Activated naive CD4-positive, alpha-beta T cell treated with anti-CD3 and anti-CD28 coated beads, Interleukin-2, amount 50 U/mL, for 16 hours (primary cell): Measurements from ENCODE around the gene EHBP1L1.

ENCODE experiments used
- DNase-seq: peaks from one replicate; pipeline ENCODE4 v3.0.0-alpha.2; 2020

The EHBP1L1 gene

DNA sequence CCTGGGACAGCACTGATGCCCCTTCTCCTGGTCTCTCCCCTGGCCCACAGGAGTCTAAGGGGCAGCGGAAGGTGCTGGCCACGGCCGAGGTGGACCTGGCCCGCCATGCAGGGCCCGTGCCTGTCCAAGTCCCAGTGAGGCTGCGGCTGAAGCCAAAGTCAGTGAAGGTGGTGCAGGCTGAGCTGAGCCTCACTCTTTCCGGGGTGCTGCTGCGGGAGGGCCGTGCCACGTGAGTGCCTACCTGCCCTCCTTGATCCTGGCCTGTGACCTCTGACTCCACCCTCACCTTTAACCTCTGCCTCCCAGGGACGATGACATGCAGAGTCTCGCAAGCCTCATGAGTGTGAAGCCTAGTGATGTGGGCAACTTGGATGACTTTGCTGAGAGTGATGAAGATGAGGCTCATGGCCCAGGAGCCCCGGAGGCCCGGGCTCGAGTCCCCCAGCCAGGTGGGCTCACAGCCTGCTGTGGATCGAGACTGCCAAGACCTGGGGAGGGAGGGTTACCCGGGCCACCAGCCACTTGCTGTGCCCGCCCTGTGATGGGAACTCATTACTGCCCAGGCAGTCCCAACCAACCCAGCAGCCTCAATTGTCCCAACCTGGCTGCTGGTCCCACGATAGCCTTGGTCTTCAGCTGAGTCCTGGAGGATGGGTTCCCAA is 4.3 kb downstream of the EHBP1L1 start:
- DNase-seq, result no peak

DNA sequence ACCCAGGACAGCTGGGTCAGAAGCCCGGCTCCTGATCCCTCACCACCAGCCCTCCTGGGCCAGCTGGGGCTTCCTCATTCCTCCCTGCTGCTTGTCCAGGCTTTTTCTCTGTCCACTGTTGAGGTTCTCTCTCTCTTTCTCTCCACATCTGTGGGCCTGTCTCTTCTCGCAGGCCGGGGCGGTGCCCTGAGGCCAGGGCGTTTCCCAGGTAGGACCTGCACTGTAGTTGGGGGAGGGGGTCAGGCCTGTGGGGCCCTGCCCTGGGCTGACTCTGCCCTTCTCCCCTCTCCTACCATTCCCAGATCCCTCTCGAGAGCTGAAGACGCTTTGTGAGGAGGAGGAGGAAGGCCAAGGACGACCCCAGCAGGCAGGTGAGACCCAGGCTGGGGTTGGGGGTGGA is 4.9 kb downstream of the EHBP1L1 start:
- no peak for DNase-seq

DNA sequence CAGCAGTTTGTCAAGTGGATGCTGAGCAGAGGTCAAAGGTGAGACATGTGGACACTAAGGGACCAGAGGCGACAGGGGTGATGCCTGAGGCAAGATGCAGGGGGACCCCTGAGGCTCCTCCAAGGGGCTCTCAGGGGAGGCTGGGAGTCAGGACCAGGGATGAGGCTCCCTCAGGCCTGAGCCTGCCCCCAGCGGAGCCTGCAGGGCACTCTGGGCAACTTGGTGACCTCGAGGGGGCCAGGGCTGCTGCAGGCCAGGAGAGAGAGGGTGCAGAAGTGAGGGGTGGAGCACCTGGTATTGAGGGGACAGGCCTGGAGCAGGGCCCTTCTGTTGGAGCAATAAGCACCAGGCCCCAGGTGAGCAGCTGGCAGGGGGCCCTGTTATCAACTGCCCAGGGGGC is 6.1 kb downstream of the EHBP1L1 start:
- no peak for DNase-seq

DNA sequence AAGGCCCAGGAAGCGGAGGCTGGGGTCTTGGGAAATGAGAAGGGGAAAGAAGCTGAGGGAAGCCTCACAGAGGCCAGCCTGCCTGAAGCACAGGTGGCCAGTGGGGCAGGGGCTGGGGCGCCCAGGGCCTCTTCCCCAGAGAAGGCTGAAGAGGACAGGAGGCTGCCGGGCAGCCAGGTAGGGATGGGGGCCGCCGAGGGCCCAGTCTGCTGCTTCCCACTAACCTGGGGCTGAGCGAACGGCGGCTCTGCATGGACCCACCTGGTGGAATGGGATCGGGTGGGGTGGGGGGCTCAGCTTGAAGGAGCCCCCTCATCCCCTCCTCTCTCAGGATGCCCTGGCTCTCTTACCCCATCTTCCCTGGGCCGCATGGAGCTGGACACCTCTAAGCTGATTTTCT is 7.7 kb downstream of the EHBP1L1 start:
- DNase-seq, result no peak

DNA sequence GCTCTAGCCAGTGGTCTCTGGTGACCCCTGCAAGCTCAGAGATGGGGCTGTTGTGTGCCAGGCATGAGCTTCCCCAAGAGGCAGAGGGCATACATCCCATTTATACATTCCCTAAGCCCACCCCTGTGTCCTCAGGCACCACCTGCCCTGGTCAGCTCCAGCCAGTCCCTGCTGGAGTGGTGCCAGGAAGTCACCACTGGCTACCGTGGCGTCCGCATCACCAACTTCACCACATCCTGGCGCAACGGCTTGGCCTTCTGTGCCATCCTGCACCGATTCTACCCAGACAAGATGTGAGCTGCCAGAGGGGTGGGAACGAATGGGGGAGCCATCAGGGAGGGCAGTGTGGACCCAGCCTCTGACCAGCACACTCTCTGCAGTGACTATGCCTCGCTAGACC is 8.3 kb downstream of the EHBP1L1 start:
- no peak for DNase-seq

DNA sequence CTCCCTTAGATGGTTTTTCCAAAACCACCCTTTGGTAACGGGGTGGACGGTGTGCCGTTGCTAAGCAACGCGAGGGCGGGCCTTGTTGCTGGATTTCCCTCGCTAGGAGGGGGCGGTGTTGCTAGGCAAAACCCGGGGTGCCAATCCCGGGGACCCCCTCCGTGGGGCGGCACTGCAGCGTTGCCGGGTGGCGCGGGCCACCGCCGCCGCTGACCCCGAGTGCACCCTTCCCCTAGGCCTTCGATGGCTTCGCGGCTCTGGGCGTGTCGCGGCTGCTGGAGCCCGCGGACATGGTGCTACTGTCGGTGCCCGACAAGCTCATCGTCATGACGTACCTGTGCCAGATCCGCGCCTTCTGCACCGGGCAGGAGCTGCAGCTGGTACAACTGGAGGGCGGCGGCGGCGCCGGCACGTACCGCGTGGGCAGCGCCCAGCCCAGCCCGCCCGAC is 8.9 kb downstream of the EHBP1L1 start:
- no peak for DNase-seq

DNA sequence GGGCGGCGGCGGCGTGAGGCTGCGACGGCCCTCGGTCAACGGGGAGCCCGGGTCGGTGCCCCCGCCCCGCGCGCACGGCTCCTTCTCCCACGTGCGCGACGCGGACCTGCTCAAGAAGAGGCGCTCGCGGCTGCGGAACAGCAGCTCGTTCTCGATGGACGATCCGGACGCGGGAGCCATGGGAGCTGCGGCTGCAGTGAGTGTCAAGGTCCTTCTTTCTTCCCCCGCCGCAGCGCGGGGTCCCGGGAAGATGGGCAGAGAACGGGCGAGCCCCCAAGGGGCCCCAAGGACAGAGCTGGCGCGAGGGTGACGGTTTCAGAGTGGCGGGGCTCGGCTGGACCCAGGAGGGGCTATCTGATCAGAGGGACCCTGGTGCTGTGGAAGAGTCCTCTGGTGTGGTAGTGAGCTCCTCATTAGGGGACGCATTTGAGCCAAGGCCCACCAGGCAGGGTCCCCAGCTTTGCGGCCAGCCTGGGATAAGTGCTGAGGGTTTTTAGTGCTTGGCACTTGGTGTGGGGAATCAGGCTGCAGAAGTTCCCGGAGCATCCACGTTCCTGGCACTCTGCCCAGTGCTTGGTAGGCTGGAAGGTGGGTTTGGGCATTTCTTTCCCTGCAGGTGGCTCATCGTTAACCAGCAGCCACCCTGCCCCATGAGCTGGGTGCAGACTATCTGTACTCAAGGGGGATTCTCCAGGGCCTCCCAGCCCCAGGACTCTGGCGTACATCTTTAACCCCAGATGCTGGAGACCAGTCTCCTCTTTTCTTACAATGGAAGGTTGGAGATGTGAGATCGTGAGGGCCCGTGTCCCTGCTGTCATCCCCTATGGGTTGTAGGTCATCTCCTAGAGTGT is 9.8 kb downstream of the EHBP1L1 start:
- DNase-seq, result no peak

DNA sequence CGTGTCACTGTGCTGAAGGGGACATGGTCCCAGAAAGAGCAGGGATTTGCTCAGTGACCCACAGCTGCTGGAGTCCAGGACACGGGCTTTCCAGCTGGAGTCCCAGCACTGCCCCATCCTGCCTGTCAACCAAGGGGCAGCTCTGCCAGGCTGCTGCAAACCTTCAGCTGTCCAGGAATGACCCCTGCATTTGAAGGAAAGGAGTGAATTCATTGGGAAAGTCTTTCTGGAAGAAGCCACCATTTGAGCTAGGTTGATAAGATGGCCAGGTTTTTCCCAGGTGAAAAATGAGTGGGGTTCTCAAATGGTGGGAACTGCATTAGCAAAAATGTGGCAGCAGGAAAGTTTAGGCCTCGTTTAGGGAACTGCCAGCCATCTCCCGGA is 10.4 kb downstream of the EHBP1L1 start:
- DNase-seq, result no peak

DNA sequence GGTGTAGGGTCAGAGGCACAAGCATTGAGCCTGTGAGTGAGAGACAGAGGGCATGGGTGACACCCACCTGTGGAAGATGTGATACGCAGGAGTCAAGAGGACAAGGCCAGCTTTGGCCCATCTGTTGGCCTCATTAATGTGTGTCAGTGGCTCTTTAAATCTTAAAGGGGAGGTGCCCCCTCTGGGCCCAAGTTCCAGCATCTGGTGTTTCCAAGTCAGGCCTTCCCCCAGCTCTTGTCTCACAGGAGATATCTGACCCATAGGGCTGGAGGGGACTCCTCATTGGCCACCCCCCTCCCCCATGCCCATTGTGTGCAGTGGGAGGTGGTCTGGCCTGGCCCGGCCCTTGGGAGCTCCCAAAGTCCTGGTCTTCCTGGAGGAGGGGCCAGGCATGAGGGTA is 10.8 kb downstream of the EHBP1L1 start:
- DNase-seq, result no peak

DNA sequence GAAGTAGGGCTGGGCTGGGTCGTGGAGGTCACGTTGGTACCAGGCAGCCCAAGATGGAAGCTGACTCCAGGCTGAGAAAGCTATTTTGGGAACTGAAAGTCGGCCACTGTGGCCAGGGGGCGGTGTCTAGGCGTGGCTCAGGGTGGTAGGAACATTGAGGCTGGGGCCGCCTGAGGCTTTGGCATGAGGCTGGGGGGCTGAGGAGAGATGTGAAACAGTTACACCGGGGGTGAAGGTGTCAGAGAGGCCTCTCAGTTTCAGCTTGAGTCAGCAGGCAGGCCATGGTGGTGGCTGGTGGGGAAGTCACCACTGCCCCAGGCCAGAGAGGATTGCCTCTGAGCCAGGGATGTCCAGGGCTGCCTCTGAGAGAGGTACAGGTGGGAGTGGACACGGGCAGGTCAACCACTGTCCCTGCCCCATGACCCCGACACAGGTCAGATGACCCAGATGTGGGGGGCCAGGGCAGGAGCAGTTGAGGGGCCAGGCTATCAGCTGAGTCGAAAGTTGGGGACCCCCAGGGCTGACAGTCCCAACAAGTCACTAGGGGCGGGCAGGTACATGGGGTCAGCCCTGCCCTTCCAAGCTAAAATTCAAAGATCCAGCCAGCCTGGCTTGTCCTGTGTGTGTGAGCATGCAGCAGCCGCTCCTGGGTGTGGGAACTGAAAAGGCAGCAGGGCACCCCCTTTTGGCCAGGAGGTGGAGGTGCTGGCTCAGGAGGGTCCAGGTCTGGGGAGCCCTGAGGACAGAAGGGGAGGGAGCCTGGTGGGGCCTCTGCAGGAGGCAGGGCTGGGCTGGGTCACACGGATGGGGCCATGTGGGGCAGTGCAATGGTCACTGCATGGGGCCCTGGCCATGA is 12.6 kb downstream of the EHBP1L1 start:
- DNase-seq, result peak; percentile 74

DNA sequence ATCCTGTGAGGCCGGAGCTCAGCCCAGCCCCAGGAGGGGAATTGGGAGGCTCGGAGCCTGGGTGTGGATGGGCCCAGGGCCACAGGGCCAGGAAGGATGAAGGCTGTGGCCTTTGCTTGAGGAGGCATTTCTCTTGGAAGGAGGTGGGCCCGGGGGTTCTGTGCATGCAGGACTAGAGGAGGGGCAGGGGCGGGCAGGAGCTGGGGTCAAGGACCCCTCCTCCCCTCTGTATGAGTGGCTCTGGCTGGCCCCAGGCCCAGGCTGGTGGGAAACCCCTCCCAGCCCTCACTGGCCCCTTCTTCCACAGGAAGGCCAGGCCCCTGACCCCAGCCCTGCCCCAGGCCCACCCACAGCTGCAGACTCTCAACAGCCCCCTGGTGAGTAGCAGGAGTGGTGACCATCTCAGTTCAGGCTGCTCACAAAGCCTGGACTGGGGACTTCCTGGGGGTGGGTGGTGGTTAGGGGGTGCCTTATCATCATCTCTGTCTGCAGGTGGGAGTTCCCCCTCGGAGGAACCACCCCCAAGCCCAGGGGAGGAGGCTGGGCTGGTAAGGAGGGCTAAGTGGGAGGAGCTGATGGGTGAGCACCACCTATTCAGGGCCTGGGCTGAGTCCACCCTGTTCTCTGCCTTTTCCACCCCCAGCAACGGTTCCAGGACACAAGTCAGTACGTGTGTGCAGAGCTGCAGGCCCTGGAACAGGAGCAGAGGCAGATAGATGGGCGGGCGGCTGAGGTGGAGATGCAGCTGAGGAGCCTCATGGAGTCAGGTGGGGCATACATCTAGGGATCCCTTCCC is 13.8 kb downstream of the EHBP1L1 start:
- no peak for DNase-seq

DNA sequence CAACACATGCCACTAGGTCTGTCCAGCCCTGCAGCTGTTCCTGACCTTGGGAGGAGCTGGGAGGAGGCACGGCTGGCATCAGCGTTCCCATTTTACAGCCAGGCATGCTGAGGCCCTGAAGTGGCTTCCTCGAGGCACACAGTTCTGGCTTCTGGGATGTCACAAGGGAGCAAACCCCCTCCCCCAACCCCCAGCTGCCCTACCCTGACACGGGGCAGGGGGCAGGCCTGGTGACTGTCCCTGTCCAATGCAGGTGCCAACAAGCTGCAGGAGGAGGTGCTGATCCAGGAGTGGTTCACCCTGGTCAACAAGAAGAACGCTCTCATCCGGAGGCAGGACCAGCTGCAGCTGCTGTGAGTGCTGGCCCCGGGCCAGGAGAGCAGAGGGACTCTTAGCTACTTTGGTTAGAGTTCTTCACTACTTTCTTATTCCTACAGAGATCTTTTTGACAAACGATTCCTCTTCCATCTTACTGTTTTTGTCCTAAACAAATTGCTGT is 14.4 kb downstream of the EHBP1L1 start:
- DNase-seq, result no peak

DNA sequence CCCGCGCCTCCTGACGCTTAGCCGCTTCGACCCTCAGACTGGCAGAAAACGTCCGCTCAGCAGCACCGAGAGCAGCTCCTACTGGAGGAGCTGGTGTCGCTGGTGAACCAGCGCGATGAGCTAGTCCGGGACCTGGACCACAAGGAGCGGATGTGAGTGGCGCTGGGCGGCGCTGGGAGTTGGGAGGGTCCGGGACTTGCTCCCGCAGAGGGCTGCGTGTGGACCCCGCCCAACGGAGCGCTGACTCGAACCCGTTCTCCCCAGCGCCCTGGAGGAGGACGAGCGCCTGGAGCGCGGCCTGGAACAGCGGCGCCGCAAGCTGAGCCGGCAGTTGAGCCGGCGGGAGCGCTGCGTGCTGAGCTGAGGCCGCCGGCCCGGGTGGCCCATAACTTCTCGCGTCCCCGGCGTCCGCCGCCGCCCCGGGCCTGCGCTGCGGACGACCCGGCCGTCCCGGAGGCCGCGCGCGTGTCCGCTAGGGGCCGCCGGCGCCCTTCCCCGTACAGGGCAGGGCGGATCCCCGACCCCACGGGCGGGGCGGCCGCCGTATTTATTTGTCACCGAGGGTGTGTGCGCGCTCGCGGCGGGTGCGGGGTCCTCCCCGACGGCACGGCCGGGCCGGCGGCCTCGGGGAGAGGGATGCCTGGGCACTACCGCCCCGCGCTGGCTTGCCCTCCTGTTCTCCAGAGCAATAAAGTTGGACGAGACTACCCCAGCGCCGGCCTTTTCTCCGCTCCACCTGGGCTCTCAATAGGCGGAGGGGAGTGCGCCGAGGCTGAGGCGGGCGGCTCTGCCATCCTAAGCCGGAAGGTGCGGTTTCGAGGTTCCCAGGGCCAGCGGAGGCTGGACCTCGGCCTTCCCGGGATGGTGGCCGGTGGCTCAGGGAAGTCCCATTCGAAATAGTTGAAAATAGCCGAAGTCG is 16.3 kb downstream of the EHBP1L1 start:
- no peak for DNase-seq

DNA sequence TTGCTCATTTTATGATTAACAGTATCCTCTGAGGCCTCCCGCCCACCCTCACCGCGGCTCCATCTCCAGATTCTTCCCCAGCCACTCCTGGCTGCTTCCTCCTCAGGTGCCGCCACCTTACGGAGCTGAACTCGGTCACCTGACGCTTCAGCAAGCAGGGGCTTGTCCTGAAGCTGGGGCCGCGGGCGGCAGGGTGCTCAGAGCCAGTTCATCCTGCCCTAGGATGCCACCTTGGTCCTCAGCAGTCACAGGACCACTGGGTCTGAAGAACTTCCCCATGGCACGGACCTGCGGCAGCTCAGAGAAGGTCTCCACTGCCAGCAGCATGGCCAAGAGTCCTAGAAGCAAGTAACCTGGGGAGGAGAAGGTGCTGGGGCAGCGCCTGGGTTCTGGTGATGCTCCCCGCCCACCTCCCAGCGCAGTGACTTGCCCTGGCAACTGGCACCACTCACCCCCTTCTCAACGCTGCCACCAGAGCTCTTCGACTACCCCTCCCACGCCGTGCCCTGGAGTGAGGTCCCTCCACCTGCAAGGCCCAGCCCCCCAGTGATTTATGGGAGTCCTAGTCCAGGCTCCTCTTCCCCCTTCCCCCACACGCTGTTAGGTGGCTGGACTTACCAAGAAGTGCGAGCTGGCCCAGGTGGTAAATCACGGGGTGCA is 17.1 kb downstream of the EHBP1L1 start:
- no peak for DNase-seq

DNA sequence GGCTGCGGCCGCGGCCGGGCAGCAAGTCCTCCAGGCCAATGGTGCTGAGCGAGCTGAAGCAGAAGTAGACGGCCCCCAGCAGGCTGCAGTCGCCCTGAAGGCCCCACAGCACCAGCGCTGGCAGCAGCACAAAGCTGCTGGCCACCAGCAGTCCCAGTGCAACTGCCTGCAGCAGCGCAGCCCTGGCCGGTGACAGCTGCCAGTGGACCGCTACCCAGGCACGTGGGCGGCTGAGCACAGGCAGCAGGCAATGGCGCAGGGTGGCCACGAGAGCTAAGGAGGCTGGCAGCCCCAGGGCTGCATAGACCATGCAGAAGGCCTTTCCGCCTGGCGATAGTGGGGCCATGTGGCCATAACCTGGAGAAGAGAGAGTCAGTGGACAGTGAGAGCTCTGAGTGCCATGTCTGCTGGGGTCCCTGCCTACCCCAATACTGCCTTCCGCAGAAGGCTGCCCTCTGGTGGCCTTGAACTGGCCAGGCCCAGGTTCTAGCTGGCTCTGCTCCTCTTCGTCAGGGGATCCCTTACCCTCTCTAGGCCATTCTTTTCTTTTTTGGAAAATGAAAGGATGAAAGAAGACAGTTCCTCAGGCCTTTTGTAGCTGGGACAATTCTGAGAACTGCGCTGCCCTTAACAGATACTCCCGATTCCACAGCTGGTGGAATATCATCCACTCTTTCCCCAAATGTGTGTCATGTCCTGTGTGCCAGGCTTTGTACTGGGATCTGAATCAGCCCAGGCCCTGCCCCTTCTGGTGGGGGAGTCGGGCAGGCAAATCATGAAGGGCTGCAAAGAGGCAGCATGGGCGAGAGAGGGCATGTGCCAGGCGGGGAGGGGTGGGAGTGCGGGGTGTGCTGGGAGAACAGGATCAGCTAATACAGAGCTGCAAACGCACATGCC is 17.9 kb downstream of the EHBP1L1 start:
- peak; percentile 58 for DNase-seq

DNA sequence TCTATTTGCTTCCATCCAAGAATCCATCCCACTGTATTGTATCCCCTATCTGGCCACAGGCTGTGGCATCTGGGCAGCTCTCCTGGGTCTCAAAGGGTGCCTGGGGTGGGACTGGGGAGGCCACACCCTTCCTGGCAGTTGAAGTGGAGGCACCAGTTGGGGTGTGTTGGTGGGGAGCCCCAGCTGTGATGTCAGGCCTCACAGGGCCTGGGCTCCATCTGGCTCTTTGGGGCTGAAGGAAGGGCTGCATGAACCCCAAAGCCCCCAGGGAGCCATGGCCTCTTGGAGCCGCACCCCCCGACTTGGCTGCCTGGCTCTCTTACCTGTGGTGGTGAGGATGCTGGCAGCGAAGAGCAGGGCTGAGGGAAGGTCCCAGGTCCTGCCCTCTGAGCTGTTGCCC is 19.3 kb downstream of the EHBP1L1 start:
- DNase-seq, result no peak

DNA sequence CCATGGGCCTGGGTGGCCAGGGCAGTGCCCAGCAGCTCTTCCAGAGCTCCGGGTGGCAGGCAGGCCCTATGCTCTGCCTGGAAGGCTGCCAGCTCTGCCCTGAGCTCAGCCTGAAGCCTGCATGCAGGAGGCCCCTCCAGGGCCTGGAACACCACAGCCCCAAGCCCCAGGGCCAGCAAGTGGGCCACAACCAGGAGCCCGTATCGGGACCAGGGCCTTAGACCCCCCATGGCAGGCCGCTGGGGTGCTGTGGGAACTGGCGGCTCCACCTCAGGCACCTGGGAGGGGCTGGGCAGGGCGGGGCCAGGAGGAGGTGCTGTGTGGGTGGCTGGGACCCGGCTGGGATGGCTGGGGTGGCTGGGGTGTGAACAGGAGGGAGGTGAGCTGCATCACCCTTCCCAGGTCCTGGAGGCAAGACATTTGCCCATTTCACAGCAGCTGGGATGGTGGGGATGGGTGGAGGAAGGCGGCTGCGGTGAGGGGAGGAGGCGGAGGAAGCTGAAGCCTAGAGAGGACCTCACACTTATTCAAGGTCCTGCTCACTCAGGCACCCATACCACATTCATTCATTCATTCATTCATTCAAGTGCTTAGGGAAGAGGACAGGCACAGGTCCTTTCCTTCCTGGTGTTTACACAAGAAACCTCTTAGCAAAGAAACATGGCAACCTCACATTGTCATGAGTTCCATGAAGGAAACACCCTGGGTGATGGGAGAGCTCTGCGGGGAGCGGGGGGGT is 19.9 kb downstream of the EHBP1L1 start, which contains the start of gene KCNK7:
TSS of gene KCNK7 (minus strand) at position 258 of the 739 bp plus-strand sequence. CDS start at position 230, 28 bp downstream.
- DNase-seq, result no peak

DNA sequence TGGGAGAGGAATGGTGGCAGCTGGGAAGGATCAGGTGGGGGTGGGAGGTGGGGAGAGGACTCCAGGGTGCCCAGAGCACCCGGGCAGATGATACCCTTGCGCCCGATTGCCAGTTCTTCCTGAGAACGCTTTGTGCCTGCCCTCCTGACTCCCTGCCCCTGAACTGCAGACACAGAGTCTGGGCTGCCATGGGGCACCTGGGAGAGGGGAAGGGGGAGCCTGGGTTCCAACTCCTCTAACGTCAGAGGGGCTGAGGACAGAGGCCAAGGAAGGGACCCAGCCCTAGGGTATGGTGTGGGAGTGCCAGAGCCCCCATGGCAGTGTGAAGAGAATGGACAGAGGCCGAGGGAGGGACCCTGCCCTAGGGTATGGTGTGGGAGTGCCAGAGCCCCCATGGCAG is 20.7 kb downstream of the EHBP1L1 start:
- no peak for DNase-seq

DNA sequence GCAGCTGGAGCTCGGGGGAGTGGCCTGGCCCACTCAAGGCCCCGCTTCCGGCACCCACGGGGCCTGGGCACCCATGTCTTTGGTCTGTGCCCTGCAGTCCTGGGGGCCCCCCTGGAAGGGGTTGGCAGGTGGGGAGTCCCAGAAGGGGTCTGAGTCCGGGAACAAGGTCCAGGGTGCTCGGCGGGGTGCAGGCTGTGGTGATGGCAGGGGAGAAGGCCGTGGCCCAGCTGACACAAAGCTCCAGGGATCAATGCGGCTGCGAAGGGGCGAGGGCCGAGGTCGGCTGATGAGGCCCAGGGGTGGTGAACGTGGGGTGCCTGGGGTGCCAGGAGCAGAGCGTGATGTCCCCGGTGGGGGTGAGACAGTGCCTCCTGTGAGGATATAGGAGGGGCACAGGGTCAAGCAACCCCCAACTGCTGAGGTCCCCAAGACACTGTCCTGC is 22.4 kb downstream of the EHBP1L1 start:
- DNase-seq, result no peak
